Natural killer cell (primary cell): ENCODE data around the gene DCP2. TPM values are rescaled to one million over a fixed set of nuclear protein-coding genes. Genes with fewer than 3 reads are reported as not detected.

Experiments used
- ATAC-seq, 3 donors: fragments of 150-1000 bp in 2 of 3; fragments of 200-7000 bp in 1 of 3; cut with Tn5 transposase; 1 replicate in 1 of 3; 2 replicates in 2 of 3; pipeline ENCODE4 v1.10.0; 2021; ENCODE audit warnings: mild to moderate bottlenecking in 2 of 3, moderate library complexity in 2 of 3
- DNase-seq, 2 donors: peaks; one replicate each; pipeline versions ENCODE4 v3.0.0 to v3.0.0-alpha.2; 2013 to 2021; ENCODE audit warnings: mixed read lengths in 1 of 2
- H3K27ac ChIP-seq: one replicate; pipeline ENCODE4 v1.5.1; 2013; ENCODE audit warnings: mild to moderate bottlenecking, low read length
- H3K27me3 ChIP-seq: one replicate; pipeline ENCODE4 v1.6.1; 2013; ENCODE audit warnings: low read length; ENCODE audit not compliant: control insufficient read depth, insufficient read depth
- H3K36me3 ChIP-seq: one replicate; pipeline ENCODE4 v1.6.1; 2013; ENCODE audit warnings: low read length; ENCODE audit not compliant: control insufficient read depth, insufficient read depth
- H3K4me1 ChIP-seq: one replicate; pipeline ENCODE4 v1.6.1; 2013; ENCODE audit warnings: low read length; ENCODE audit not compliant: control insufficient read depth, insufficient read depth
- H3K4me3 ChIP-seq: one replicate; pipeline ENCODE4 v1.5.1; 2013; ENCODE audit warnings: low read length
- H3K9me3 ChIP-seq: one replicate; pipeline ENCODE4 v1.6.1; 2013; ENCODE audit warnings: low read length; ENCODE audit not compliant: control insufficient read depth, insufficient read depth
- H3K27ac Mint-ChIP-seq, 2 donors: one replicate each; pipeline ENCODE4 v1.8.0; 2022; ENCODE audit warnings: mild to moderate bottlenecking in 2 of 2, mixed read lengths in 2 of 2, moderate library complexity in 1 of 2
- H3K27me3 Mint-ChIP-seq, 2 donors: one replicate each; pipeline ENCODE4 v1.8.0; 2022; ENCODE audit warnings: low read depth in 2 of 2, mixed read lengths in 2 of 2
- H3K36me3 Mint-ChIP-seq: one replicate; pipeline ENCODE4 v1.8.0; 2022; ENCODE audit warnings: mixed read lengths
- H3K4me1 Mint-ChIP-seq, 2 donors: one replicate each; pipeline ENCODE4 v1.8.0; 2022; ENCODE audit warnings: mixed read lengths in 2 of 2
- H3K4me3 Mint-ChIP-seq: one replicate; pipeline ENCODE4 v1.8.0; 2022; ENCODE audit warnings: mild to moderate bottlenecking, moderate library complexity, mixed read lengths
- H3K9me3 Mint-ChIP-seq, 2 donors: one replicate each; pipeline ENCODE4 v1.8.0; 2022; ENCODE audit warnings: mixed read lengths in 2 of 2
- WGBS: methylation state at CpG from one replicate; pipeline ENCODE4 v1.1.7; 2013; ENCODE audit warnings: missing lambda C conversion rate; ENCODE audit not compliant: insufficient coverage; 5-methylcytosine and 5-hydroxymethylcytosine counted together
- intact Hi-C: fragments of 100-400 bp; cut with micrococcal nuclease; formaldehyde crosslinking; loops from one replicate; pipeline ENCODE4 v1.14.2; 2022
- total RNA-seq, 4 donors: library from RNA; stranded (reverse); fragments of 120-200 nt in 1 of 4; gene quantifications; one replicate each; pipeline versions ENCODE4 v1.2.3 to v1.2.4, GENCODE V29; 2013 to 2022
- TF ChIP-seq, protein P1 (sequence below): fragments of 200-600 bp; IDR thresholded peaks from one replicate; pipeline ENCODE4 v1.8.0; 2022; ENCODE audit warnings: antibody characterized with exemption

DCP2 gene
- total RNA-seq, 3 donors from 2014 or later (not counting 1 experiment from before 2014, with no cell fraction given) = 69.3 to 82.9 (median 76.7) TPM

DNA sequence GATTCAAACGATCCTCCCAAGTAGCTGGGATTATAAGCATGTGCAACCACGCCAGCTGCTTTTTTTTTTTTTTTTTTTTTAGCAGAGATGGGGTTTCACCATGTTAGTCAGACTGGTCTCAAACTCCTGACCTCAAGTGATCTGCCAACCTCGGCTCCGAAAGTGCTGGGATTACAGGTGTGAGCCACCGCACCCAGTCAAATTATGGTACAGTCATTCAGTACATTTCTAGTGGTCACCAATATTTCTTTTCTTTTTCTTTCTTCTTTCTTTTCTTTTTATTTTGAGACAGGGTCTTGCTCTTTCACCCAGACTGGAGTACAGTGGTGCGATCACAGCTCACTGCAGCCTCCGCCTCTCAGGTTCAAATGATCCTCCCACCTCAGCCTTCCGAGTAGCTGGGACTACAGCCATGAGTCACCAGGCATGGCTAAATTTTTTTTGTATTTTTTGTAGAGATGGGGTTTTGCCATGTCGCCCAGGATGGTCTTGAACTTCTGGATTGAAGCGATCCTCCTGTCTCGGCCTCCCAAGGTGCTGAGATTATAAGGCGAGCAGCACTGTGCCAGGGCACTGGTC, 25.4 kb upstream of the DCP2 start:
- WGBS = 83% methylated on average over 12 of the region's 12 CpGs

DNA sequence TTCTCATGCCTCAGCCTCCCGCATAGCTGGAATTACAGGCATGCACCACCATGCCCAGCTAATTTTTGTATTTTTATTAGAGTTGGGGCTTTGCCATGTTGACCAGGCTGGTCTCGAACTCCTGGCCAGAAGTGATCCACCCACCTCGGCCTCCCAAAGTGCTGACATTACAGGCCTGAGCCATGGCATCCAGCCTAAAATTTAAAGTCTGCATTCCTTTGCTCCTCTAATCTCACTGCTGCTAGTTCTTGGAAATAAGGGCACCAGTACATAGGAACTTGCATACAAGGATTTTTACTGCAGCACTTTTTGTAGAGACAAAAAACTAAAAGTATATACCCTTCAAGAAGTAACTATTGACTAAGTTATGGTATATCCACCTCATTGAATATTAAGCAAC, 20.0 kb upstream of the DCP2 start:
- DNase-seq (no peak), ATAC-seq (no peak)
- peaks cover 2% of the 10 kb centered on the region for H3K27me3 ChIP-seq
- TF ChIP-seq, protein P1, sequence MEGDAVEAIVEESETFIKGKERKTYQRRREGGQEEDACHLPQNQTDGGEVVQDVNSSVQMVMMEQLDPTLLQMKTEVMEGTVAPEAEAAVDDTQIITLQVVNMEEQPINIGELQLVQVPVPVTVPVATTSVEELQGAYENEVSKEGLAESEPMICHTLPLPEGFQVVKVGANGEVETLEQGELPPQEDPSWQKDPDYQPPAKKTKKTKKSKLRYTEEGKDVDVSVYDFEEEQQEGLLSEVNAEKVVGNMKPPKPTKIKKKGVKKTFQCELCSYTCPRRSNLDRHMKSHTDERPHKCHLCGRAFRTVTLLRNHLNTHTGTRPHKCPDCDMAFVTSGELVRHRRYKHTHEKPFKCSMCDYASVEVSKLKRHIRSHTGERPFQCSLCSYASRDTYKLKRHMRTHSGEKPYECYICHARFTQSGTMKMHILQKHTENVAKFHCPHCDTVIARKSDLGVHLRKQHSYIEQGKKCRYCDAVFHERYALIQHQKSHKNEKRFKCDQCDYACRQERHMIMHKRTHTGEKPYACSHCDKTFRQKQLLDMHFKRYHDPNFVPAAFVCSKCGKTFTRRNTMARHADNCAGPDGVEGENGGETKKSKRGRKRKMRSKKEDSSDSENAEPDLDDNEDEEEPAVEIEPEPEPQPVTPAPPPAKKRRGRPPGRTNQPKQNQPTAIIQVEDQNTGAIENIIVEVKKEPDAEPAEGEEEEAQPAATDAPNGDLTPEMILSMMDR = no peak
- Mint-ChIP-seq H3K4me1 (no peaks in the 10 kb centered on the region), H3K4me3 (no peak overlapping the region), H3K27me3 (peaks cover 6 to 15% of the 10 kb centered on the region in 2 donors), H3K27ac (no peak overlapping the region), H3K9me3 (no peaks in the 10 kb centered on the region), H3K36me3 (no peaks in the 10 kb centered on the region)
- no peaks in the 10 kb centered on the region for H3K9me3 ChIP-seq
- no peak overlapping the region for H3K27ac ChIP-seq
- 93% methylated on average over 3 of the region's 3 CpGs for WGBS
- no peak overlapping the region for H3K4me3 ChIP-seq
- no peaks in the 10 kb centered on the region for H3K4me1 ChIP-seq
- intact Hi-C loops = no loop called here
- H3K36me3 ChIP-seq = no peaks in the 10 kb centered on the region

More for the DNA sequence above, 25.4 kb upstream of the DCP2 start:
- no peaks in the 10 kb centered on the region for H3K9me3 ChIP-seq
- intact Hi-C loops = no loop called here
- TF ChIP-seq, protein P1 = no peak
- no peak overlapping the region for H3K27ac Mint-ChIP-seq
- no peak overlapping the region for H3K4me3 ChIP-seq
- DNase-seq (no peak), ATAC-seq (no peak)
- H3K27ac ChIP-seq = no peak overlapping the region
- no peaks in the 10 kb centered on the region for H3K36me3 ChIP-seq
- peaks cover 5 to 31% of the 10 kb centered on the region in 2 donors for H3K27me3 Mint-ChIP-seq
- no peaks in the 10 kb centered on the region for H3K36me3 Mint-ChIP-seq
- no peaks in the 10 kb centered on the region for H3K4me1 Mint-ChIP-seq
- no peaks in the 10 kb centered on the region for H3K9me3 Mint-ChIP-seq
- no peak overlapping the region for H3K4me3 Mint-ChIP-seq
- peaks cover 2% of the 10 kb centered on the region for H3K27me3 ChIP-seq
- no peaks in the 10 kb centered on the region for H3K4me1 ChIP-seq

DNA sequence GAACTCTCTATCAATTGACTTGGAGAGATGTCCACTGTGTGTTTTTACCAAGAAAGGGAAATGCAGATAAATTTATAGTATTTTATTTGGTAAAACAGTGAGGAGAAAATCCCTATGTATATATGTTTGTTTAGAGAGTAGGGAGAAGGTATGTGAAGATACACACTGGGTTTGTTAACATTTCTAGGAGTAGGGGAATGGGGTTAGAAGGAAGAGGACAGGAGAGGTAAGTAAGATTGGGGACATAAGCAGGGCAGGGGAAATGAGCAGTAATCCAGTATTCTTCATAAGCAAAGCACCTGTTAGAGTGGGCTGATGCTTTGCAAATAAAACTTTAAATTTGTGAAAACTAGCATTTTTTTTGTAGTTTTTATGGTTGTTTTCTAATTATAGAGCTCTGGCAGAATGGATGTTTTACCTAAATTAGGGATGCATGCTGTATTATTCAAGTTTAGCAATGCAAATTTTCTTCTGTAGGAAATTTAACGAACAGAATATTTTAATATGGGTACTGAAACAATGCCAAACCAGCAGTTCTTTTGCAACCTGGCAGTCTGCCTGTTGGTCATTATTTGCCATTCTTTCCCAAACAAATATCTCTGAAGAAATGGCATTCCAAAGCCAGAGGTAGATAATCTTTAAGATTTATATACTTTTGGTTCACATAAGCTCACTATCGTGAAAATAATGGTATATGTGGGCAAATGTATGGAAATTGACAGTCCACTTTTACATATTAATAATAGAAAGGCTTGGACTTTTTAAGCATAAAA, 19.4 kb upstream of the DCP2 start:
- H3K36me3 ChIP-seq = no peaks in the 10 kb centered on the region
- DNase-seq = no peak
- H3K27ac ChIP-seq = no peak overlapping the region
- Mint-ChIP-seq H3K27ac (no peak overlapping the region), H3K9me3 (no peaks in the 10 kb centered on the region), H3K4me1 (no peaks in the 10 kb centered on the region), H3K27me3 (peaks cover 6 to 15% of the 10 kb centered on the region in 2 donors), H3K36me3 (no peaks in the 10 kb centered on the region), H3K4me3 (no peak overlapping the region)
- no peaks in the 10 kb centered on the region for H3K4me1 ChIP-seq
- ATAC-seq = no peak
- H3K9me3 ChIP-seq = no peaks in the 10 kb centered on the region
- 100% methylated on average over 1 of the region's 2 CpGs for WGBS
- no peak overlapping the region for H3K4me3 ChIP-seq
- TF ChIP-seq, protein P1 = no peak
- peaks cover 2% of the 10 kb centered on the region for H3K27me3 ChIP-seq
- intact Hi-C loops = no loop called here
